GM10248 (cell line): ENCODE data around the gene CDC42EP1.

ENCODE experiments used
- CTCF ChIA-PET: fragments of 300-600 bp; sonication (Branson Sonifier 250); formaldehyde crosslinking; extraction: SDS; loops from one replicate; lab custom pipeline; 2021; ENCODE audit warnings: antibody characterized with exemption; lab: Yijun Ruan, JAX
- POLR2A ChIA-PET: fragments of 350-650 bp; sonication (Branson Sonifier 250); formaldehyde crosslinking; extraction: SDS; loops from one replicate; lab custom pipeline; 2020; ENCODE audit warnings: antibody characterized with exemption; lab: Yijun Ruan, JAX
- DNase-seq: peaks from one replicate; pipeline ENCODE4 v3.0.0; 2012; ENCODE audit errors: extremely low spot score
- TF ChIP-seq, protein P1 (sequence below): IDR thresholded peaks from 2 replicates; pipeline ENCODE4 v1.5.1; 2012; ENCODE audit warnings: mild to moderate bottlenecking, low read depth; ENCODE audit errors: extremely low read depth, missing control alignments, control extremely low read depth

CDC42EP1 gene

DNA sequence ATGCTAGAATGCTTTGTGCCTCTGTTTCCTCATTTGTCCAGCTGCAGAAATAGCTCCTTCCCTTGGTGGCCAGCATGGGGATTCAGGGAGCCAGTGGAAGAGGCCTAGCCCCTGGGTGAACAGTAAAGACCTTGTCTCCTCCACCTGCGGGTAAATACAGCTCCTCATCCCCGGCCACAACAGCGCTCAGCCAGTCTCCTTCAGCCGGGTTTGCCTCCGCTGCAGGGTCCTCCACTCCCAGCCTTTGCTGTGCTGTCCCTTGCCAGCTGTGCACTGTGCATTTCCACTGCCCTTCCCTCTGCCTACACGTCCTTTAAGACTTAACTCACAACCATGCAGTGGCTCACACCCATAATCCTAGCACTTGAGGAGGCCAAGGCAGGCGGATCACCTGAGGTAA is 1.5 kb upstream of the CDC42EP1 start:
- ChIA-PET CTCF (interaction anchor here (0.9 to 21.7 kb wide), 4 partner anchors 8 to 33 kb away, joined by 3 to 584 read pairs (median 34); no protein-coding TSS in a partner anchor), POLR2A (no interaction called here)
- DNase-seq: no peak
- TF ChIP-seq, protein P1, sequence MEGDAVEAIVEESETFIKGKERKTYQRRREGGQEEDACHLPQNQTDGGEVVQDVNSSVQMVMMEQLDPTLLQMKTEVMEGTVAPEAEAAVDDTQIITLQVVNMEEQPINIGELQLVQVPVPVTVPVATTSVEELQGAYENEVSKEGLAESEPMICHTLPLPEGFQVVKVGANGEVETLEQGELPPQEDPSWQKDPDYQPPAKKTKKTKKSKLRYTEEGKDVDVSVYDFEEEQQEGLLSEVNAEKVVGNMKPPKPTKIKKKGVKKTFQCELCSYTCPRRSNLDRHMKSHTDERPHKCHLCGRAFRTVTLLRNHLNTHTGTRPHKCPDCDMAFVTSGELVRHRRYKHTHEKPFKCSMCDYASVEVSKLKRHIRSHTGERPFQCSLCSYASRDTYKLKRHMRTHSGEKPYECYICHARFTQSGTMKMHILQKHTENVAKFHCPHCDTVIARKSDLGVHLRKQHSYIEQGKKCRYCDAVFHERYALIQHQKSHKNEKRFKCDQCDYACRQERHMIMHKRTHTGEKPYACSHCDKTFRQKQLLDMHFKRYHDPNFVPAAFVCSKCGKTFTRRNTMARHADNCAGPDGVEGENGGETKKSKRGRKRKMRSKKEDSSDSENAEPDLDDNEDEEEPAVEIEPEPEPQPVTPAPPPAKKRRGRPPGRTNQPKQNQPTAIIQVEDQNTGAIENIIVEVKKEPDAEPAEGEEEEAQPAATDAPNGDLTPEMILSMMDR: no peak

DNA sequence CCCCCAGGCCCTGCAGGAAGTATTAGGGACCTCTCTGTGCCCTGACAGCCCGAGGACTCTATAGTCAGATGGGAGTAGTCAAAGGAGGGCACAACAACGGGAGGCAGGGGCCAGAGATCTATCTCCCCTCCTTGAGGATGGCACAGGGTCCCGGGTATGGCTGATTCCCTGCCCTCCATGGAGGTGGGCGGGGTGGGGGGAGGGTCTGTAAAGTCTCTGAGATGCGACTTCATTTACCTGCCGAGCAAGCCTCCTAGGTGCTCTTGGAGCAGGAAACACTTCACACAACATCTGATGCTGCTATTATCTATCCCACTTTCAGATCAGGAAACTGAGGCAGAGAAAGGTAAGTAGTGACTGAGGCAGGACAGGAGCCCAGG is 769 bp upstream of the CDC42EP1 start:
- POLR2A ChIA-PET: no interaction called here
- no peak for DNase-seq
- TF ChIP-seq, protein P1: no peak
- CTCF ChIA-PET: interaction anchor here (5.7 to 21.7 kb wide), 2 partner anchors 7 to 14 kb away, joined by 58 to 584 read pairs; no protein-coding TSS in a partner anchor

DNA sequence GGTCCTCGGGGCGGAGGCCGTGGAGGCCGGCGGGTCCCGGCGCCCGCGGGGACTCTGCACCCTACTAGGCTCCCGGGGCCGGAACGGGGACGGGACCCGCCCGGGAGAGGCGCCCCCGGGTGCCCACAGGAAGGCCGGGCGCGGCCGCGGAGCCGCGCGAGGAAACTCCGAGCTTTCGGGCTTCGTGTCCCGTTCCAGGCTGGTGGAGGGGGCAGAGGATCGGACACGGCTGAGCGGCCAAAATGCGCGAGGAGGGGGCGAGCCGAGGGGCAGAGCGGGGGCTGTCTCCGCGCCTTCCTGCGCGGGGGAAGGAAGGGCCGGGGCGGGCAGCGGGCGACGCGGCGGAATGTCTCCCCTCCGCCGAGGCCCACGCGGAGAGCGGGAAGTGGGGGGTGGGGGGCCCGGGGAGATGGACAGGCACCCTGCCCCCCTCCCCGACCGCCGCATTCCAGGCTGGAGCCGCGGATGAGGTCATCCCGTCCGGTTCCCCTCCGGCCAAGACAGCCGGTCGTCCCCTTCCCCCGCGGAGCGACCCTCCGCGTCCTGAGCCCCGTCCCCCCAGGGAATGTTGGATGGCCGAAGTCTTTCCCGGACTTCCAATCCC is 430 bp downstream of the CDC42EP1 start:
- no peak for DNase-seq
- ChIA-PET CTCF (interaction anchor here (1.4 to 21.7 kb wide), 5 partner anchors 15 to 103 kb away, joined by 4 to 584 read pairs (median 7); partner anchors contain the start of gene LGALS2), POLR2A (no interaction called here)
- TF ChIP-seq, protein P1: no peak

DNA sequence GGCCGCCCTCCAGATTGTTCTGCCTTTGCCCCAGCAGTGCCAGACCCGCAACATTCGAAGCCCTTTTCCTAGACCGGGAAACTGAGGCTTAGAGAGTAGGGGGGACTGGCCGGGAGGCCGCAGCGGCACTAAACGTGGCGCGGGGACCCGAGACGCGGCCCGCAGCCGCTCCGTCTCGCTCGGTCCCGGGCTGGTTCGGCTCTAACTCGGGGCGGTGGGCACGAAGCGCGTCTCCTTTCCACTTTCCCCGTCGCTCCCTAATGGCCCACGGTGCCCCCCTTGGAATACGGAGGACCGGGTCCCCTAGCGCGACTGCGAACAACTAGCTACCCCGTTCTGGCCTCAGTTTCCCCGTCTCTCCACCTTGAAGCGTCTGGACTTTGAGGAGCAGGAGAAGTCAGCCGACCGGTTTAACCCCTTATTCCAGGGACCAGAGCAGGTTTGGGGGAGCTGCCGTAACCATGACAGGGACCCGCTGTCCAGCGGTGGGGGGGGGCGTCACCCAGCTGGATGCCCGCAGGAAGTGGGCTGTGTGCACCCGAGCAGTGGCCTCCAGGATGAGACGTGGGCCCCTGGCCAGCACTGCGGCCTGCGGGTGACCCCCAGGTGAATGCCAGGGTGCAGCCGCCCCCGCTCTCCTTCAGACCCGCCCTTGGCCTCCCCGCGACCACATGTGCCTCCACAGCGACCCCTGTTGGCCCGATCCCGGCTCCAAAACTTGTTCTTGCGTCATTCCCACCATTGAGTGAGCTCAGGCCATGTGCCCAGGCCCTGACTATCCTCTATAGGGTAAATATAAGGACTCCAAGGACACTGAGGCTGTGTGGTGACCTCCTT is 1.1 kb downstream of the CDC42EP1 start:
- peak; percentile 85 for DNase-seq
- ChIA-PET POLR2A (no interaction called here), CTCF (interaction anchor here (0.6 to 21.7 kb wide), 13 partner anchors 16 to 406 kb away, joined by 3 to 584 read pairs (median 5); partner anchors contain the start of gene LGALS2)
- TF ChIP-seq, protein P1: peak; percentile 64

DNA sequence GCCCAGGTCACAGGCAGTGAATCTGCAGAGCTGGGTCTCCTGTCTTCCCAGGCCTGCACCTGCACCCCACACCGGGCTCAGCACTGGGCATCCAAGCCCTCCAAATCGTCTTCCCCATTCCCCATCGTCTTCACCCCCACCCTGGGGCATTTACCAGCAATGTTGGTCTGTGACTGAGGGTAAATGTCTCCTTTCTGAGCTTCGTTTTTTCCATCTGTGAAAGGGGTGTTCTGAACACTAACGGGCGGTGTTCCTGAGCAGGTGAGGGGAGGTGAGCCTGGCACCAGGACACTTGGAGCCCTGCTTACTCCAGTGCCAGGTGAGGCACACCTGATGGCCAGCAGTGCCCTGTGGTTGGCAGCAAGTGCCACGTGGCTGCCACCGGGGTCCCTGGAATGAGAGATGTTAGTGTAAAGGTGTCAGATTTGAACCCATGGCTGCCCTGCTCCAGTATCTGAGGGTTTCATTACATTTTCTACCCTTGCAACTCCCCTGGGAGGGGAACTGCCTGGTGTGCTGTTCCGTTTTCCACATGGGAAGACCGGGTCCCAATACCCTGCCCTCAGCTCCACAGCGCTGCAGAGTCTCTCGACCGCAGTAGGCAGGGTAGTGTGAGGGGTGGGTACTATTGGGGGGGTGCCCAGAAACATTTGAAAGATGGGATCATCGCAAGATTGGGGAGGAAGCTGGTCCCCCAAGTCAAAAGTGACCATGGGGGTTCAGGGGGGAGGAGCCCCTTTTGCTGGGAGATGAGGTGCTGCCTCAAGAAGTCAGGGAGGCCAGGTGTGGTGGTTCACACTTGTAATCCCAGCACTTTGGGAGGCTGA is 2.0 kb downstream of the CDC42EP1 start:
- CTCF ChIA-PET: interaction anchor here (0.6 to 21.7 kb wide), 13 partner anchors 17 to 405 kb away, joined by 3 to 584 read pairs (median 5); partner anchors contain the start of gene LGALS2
- TF ChIP-seq, protein P1: no peak
- DNase-seq: no peak
- POLR2A ChIA-PET: no interaction called here
